ENCODE measurements around the gene CHCHD6.

GRCh38 chr3:126867190-126867862 is 163.3 kb downstream of the CHCHD6 start:
- TF ChIP-seq CTCF (IDR thresholded peaks at IDR 0.05) (no peak), ZFX (IDR thresholded peaks at IDR 0.05; ENCODE audit: borderline replicate concordance) (no peak)
